HepG2 (cell line): Measurements from ENCODE around the gene SH2B2. TPM values are rescaled to one million over a fixed set of nuclear protein-coding genes. Genes with fewer than 3 reads are reported as not detected.

Experiments
- ATRX ChIP-seq: sonication (generic); formaldehyde crosslinking; IDR thresholded peaks from 2 replicates; pipeline ENCODE4 v1.4.0; 2020; ENCODE audit warnings: missing genetic modification reagents, borderline replicate concordance
- HIC2 ChIP-seq: sonication (generic); formaldehyde crosslinking; IDR thresholded peaks from 2 replicates; pipeline ENCODE4 v1.9.0; 2022; ENCODE audit warnings: low read depth, missing genetic modification reagents
- PRDM15 ChIP-seq: sonication (generic); formaldehyde crosslinking; IDR thresholded peaks from 2 replicates; pipeline ENCODE4 v1.4.0; 2020; ENCODE audit warnings: missing genetic modification reagents
- SOX5 ChIP-seq: IDR thresholded peaks from 2 replicates; pipeline ENCODE4 v1.6.1; 2016; ENCODE audit warnings: borderline replicate concordance
- TRAFD1 ChIP-seq: sonication (generic); formaldehyde crosslinking; IDR thresholded peaks from 2 replicates; pipeline ENCODE4 v1.5.1; 2020; ENCODE audit warnings: missing genetic modification reagents, mild to moderate bottlenecking, borderline replicate concordance
- ZNF138 ChIP-seq: sonication (generic); formaldehyde crosslinking; IDR thresholded peaks from 2 replicates; pipeline ENCODE4 v1.5.0; 2020; ENCODE audit warnings: mild to moderate bottlenecking, low read depth, missing genetic modification reagents
- ZNF383 ChIP-seq: sonication (generic); formaldehyde crosslinking; IDR thresholded peaks from 2 replicates; pipeline ENCODE4 v1.4.0; 2020; ENCODE audit warnings: missing genetic modification reagents, mild to moderate bottlenecking, borderline replicate concordance
- ZNF646 ChIP-seq: sonication (generic); formaldehyde crosslinking; IDR thresholded peaks from 2 replicates; pipeline ENCODE4 v1.9.0; 2021; ENCODE audit warnings: mild to moderate bottlenecking, missing genetic modification reagents
- ZZZ3 ChIP-seq: sonication (generic); formaldehyde crosslinking; IDR thresholded peaks from 2 replicates; pipeline ENCODE4 v1.4.0; 2020; ENCODE audit warnings: missing genetic modification reagents, mild to moderate bottlenecking, borderline replicate concordance
- polyA plus RNA-seq, 8 experiments: library from polyadenylated mRNA; depleted of rRNA in 3 of 8; stranded (reverse) in 7 of 8; unstranded in 1 of 8; fragments of >200 nt; fragmentation: Illumina TruSeq in 4 of 8; extraction: Trizol in 4 of 8; gene quantifications; 2 replicates each; pipeline versions ENCODE4 v1.2.1 to v1.2.3, GENCODE V29; 2011 to 2016; ENCODE audit warnings: low read depth in 4 of 8, missing spikeins in 1 of 8, mixed read lengths in 1 of 8; ENCODE audit not compliant: insufficient read depth in 1 of 8
- total RNA-seq, 5 experiments: library from RNA; depleted of rRNA; stranded (reverse); fragments of >200 nt; fragmentation: Illumina TruSeq; extraction: Trizol; gene quantifications; 2 replicates each; pipeline ENCODE4 v1.2.3, GENCODE V29; 2016; ENCODE audit warnings: low read depth in 1 of 5
- TF ChIP-seq, protein P1 (sequence below): sonication (generic); formaldehyde crosslinking; IDR thresholded peaks from 2 replicates; pipeline ENCODE4 v1.8.0; 2022; ENCODE audit warnings: missing genetic modification reagents, mild to moderate bottlenecking, borderline replicate concordance
- TF ChIP-seq, protein P2 (sequence below): sonication (generic); formaldehyde crosslinking; IDR thresholded peaks from 2 replicates; pipeline ENCODE4 v1.5.0; 2020; ENCODE audit warnings: missing genetic modification reagents, mild to moderate bottlenecking, borderline replicate concordance

Gene SH2B2
- total and polyA plus RNA-seq, 2 of the 13 experiments (the other 11 are each of a cell fraction or from before 2014, with no cell fraction given): 0.46 to 1.3 TPM

- TF ChIP-seq ATRX (CRISPR knock-in tag) (no peak), HIC2 (CRISPR knock-in tag) (peak; percentile 16; the same call in 1 of the 2 replicates), ZNF646 (no peak), SOX5 (CRISPR knock-in tag) (no peak), PRDM15 (CRISPR knock-in tag) (no peak), ZNF383 (no peak), ZNF138 (CRISPR knock-in tag) (no peak), TRAFD1 (CRISPR knock-in tag) (no peak), ZZZ3 (CRISPR knock-in tag) (no peak)
- TF ChIP-seq, protein P1, sequence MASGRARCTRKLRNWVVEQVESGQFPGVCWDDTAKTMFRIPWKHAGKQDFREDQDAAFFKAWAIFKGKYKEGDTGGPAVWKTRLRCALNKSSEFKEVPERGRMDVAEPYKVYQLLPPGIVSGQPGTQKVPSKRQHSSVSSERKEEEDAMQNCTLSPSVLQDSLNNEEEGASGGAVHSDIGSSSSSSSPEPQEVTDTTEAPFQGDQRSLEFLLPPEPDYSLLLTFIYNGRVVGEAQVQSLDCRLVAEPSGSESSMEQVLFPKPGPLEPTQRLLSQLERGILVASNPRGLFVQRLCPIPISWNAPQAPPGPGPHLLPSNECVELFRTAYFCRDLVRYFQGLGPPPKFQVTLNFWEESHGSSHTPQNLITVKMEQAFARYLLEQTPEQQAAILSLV: 0 out of 2 replicates have a peak, but pooled peaks have one; percentile 38
- TF ChIP-seq, protein P2, sequence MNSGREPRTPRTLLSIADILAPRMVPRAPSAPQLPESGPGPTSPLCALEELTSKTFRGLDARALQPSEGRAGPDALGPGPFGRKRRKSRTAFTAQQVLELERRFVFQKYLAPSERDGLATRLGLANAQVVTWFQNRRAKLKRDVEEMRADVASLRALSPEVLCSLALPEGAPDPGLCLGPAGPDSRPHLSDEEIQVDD (CRISPR knock-in tag): 0 out of 2 replicates have a peak, but pooled peaks have one; percentile 48
Observed at GRCh38 chr7:102272917-102273748, 13.5 kb upstream of the SH2B2 start (continued).
